CD4-positive, alpha-beta T cell treated with Interleukin-15 for 1 hour (primary cell): ENCODE data around the gene ABLIM3.

Experiments
- DNase-seq: peaks from one replicate; pipeline ENCODE4 v3.0.0-alpha.2; 2020

Gene ABLIM3

DNA sequence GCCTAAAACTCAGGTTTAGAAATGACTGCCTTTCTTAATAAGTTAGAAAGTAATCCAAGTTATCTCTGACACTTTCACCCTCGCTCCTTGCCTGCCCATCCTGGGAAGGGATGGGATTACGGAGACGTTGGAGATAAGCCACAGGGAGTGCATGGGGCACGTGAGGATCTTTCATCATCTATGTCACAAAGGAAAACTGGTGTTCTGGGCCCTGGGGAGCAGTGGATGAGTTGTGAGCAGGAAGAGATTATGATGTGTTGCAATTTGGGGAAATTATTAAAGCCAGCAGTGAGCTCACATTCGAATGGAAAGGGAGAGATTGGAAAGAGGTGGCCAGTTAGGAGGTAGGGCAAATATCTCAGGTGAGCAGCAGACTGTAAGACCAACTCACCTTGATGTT is 143.2 kb downstream of the ABLIM3 start:
- DNase-seq = no peak

DNA sequence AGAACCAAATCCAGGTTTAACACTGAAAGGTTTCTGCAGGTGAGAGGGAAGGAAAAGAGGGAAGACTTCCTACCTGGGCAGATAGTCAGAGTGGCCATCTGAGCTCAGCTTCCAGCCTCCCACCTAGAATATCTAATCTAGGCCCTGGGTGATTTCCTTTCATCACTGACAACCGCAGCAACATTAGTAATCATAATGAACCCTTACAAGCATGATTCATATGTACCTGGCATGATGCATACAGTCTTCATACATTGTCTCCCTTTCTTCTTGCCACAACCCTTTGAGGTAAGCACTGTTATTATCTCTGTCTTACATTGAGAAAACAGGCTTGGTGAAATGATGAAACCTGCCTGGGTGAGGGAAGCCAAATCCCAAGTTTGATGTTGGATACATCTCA is 143.9 kb downstream of the ABLIM3 start:
- no peak for DNase-seq

DNA sequence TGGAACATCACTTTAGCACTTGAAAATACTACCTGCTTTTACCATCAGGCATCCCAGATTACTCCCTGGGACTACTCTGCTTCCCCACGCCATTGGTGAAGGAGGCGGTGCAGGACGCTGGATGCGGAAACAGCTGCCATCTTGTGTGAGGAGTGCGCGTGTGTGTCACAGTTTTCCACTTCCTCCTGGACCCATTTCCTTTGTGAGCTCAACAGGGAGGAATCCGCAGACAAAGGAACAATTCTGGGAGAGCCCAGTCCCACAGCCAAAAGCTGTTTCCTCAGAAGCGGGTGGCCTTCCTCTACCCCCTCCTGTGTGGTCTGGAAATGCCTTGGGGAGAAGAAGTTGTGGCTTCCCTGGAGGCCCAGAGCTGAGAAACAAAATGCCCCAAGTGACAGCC is 147.1 kb downstream of the ABLIM3 start:
- DNase-seq = no peak

DNA sequence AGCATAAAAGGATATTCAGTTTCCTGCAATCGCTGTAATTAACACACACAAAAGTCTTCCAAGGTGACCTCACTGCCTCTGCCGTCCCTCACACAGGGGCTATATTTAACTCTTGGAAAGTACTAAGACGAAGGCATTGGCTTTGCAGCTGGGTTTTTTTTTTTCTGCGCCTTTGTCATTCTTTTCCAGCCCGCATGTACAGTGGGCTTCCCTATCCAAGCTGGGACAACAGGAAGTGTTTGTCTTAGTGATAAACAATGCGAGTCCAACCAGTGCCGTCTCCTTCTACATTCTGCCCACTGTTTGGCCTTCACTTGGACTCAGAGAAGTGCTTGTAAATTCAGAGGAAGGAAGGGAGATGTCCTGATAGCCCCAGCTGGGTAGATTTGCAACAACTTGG is 148.0 kb downstream of the ABLIM3 start:
- DNase-seq = no peak

DNA sequence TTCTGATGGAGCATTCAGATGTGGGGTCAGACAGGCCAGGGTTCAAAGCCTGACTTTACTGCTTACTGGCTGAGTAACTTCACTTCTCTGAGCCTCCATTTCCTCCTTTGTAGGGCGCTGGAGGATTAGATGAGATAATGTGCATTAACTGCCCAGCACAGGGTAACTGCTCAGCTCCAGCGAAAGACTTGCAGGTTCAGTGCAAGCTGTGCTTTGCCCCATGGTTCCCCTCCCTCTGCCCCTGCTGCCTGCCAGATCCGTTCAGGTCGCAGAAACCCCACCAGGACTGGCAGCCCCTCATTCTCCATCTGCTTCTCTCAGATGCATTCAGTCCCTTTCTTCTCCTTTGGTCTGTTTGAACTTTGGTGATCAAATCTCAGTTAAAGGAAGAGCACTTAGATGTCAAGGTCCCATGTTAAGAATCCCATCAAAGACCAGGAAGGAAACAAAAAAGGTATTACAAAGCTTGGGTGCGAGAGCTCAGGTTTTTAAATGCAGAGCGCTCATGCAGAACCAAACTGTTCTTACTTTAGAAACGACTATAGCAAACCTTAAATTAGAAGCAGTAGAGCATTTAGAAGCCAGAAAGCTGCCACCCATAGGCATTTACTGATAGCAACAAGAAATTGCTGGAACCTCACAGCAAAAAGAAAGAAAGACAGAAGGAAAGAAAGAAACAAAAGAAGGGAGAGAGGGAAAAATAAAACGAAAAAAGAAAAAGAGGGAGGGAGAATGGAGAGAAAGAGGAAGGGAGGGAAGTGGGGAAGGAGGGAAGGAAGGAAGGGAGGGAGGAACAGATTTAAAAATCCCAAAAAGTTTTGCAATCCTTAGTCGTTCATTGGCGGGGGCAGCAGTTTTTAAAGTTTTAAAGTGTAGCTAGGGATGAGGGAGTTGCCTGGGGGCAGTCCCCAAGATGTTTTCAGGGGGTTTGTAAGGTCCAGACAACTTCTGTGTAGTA is 153.9 kb downstream of the ABLIM3 start:
- DNase-seq = no peak

DNA sequence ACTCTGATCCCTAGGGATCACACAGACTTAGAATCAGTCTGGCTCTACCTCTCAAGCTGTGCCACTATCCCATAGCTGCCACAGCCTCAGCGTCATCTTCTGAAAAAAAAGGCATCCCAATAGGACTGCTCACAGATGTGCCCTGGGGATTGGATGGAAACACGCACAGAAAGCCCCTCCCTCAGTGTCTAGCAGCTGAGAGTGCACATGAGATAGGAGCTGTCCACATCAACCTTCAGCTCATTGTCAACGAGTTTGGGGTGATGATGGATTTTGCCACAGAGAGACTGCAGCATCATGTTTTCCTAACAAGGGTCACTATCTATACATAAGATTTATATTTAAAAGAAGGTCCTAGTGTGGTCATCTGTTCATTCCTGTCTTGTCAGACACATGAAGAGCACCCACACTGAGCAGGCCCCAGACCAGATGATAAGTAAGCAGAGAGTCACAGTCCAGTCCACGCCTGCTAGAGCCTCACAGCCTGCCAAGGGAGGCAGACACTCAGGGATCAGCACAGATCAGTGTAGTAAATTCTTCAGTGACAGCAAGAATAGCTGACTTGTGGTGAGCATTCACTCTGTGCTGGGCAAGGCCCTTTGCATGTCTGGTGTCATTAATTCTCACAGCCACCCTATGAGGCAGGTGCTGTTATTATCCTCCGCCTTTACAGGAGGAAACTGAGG is 156.2 kb downstream of the ABLIM3 start:
- no peak for DNase-seq

DNA sequence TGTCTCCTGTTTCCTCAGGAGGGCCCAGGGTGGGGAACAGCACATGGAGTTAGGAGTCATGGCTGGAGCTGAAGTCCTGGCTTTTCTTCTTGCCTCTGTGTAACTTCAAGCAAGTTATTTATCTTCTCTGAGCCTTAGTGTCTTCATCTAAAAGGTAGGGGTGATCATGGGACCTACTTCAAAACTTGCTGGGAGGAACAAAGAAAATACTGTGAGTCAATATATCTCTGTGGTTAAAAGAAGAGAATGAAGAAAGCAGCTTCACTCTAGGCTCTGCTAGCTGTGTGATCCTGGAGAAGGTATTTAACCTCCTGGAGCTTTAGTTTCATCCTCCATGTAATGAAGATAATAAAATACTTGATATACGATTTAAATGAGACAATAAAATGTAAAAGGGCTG is 156.9 kb downstream of the ABLIM3 start:
- no peak for DNase-seq

DNA sequence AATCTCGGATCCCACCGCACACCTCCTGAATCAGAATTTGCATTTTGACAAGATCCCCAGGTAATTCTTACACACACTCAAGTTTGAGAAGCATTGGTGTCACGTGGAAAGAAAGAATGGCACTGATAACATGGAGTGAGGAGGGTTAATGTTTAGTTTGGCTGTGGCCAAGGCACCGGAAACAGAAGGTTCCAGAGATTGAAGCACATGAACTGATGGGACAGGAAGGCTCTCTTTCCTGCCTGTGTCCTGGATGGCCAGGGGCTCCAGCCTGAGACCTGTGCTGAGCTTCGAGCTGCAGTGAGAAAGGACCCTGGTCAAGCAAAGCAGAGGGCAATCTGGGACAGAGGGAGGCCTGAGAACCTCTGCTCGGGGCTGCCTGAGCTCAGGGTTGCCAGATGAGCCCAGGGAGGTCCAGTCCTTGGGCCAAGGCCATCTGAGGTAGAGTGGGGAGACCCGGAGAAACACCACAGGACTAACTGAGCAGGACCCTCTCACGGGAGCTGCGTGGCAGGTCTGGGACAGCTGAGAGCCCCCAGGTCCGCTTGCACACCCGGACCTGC is 157.6 kb downstream of the ABLIM3 start:
- DNase-seq = no peak

DNA sequence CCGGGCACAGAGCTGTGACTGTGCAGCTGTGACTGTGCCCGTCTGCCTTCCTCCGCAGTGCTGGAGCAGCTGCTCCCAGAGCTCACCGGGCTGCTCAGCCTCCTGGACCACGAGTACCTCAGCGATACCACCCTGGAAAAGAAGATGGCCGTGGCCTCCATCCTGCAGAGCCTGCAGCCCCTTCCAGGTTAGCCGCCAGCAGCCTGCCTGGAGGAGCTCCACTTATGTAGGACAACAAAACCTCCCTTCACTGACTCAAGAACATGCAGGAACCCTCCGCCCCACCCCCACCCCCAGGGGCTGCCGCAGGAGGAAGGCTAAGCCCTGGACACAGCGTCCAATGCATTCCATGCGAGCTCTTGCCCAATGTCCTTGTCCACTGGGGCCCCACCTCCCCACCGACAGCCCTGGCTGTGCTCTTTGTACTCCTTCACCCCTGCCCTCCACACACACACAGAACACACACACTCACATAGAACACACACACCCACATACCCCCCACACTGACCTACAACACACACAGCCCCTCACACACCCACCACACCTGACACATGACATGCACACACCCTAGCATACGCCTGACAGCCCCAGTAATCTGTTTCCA is 158.3 kb downstream of the ABLIM3 start:
- DNase-seq = no peak

DNA sequence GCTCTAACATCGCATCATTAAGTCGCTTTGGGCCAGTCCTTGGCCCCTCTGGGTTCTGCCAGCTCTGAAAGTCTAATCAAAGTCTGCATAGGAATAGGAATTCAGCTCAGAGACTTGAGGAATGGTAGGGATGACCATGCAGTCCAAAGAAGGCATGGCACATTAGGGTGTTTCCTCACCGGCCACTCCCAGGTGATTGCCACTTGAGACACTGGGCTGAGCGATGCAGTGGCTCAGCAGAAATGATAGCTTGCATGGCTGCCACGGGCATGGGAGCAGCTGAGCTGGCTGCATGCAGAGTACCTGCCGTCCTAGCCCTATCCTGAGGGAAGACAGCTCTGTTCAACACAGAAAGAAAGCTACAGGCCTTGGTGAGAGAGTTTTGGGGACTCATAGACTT is 159.1 kb downstream of the ABLIM3 start:
- no peak for DNase-seq

DNA sequence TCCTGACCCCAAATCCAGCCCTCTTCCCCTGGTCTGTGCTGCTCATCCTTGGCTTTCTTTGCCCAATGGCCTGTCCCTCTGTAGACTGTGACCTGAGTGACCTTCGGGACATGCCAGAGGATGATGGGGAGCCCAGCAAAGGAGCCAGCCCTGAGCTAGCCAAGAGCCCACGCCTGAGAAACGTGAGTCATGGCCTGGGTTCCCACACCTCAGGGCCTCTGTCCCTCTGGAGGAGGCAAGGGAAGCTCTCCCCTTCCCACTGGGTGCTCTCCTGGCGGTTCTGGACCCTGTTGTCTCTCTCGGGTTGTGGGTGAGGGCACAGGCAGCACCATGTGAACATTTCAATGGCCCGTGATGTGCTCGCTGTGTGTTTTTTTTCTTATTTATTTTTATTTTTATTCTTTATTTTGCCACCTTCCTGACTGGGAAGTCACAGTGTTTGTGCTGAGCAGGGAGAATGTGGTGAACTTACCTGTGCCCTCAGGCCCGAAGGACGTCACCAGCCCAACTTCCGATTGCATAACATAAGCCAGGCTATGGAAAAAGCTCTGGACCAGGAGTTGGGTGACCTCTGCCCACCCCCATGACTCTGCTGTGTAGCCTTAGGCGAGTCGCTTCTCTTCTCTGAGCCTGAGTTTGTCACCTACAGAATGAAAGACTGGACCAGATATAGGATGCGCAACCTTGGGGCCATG is 159.9 kb downstream of the ABLIM3 start:
- DNase-seq = no peak

DNA sequence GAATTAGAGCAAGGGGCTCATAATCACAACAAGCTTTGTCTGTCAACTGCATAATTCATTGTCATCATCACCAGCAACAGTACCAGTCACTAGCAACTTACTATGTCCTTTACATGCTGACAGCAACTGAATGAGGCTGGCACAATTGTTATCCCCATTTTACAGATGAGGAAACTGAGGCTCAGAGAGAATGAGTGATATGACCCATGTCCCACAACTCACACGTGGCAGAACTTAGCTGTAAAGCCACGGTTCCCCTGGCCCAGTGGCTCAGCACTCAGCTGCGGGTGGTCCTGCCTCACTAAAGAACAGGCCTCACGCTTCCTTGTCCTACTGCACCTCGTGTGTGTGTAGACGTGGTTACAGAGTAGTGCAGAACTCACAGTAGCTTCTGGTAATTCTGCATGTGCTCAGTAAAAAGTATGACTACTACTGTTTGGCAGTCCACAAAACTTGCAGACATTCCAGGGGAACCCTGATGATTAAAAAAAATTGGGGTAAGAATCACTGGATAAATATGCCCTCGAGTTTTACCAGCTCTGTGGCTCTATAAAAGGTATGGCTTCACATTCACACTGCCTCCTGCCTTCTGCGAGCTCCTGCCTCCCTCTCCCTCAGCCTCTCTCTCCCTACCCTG is 160.6 kb downstream of the ABLIM3 start:
- DNase-seq = no peak

DNA sequence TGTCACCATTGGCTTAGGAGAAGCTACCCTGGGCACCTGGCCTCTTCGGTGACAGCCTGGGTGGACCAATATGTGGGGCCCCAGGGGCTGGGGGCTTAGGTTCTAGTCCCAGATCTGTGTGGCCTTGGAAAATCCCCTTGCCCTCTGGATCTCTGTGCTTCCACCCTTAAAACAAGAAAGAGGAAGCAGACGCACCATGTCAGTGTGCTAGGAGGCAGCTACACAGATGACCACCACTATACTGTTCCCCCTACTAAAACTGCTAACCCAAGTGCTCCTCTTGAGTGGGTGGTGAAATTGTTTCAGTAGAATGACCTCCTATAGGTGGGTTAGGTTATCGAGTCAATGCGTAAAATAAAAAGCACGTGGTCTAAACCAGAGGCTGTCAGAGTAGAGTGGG is 161.3 kb downstream of the ABLIM3 start:
- DNase-seq = no peak

DNA sequence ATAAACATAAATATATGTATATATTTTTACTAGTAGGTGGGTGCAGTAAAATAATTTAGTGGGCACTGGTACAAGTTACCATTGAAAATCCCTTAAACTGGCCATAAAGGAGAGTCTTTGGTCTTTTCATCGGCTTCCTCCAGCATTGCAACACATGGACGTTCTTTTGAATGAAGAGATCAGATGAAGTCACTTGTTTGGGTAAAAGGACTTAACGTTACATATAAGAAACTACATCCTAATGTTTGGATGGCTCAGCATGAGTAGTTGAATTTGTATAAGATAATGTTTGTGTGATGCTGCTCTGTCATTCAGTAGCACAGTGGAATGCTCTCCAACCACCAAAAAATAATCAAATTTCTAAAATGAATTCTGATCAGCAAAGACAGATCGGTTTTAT is 161.9 kb downstream of the ABLIM3 start:
- no peak for DNase-seq

DNA sequence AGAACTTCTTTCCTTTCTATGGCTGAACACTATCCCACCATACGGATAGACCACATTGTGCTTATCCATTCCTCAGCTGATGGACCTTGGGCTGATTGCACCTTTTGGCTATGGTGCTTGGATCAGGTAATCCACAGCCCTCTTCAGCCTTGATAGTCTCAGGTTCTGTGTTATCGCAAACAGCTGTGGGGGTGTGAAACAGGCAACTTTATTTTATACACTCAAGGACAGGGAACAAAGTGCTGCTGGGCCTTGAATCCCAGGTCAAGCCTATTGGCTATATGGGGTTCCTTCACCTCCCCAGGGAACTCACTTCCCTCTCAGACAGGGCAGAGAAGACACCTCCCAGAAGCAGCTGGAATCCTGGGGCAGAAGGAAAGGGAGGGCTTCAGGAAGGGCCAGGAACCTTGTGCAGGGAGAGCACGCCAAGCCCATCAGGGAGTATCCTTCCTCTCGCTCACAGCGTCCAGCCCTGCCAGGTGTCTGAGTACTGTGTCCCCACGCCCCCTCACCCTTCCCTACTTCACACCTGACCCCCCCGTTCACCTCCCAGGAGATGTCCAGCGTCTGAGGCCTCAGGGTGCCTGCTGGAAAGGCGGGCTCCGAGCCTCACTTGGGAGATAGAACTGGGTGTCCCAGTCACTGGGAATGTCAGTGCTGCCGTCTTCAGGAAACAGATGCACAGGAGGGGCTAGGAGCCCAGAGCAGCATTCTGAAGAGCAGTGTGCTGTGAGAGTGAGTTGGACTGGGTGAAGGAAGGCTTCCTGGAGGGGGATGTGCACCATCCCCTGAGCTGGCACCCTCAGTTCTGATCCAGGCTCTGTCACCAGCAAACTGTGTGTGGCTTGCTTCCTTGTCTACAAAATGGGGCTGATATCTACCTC is 163.1 kb downstream of the ABLIM3 start:
- no peak for DNase-seq

DNA sequence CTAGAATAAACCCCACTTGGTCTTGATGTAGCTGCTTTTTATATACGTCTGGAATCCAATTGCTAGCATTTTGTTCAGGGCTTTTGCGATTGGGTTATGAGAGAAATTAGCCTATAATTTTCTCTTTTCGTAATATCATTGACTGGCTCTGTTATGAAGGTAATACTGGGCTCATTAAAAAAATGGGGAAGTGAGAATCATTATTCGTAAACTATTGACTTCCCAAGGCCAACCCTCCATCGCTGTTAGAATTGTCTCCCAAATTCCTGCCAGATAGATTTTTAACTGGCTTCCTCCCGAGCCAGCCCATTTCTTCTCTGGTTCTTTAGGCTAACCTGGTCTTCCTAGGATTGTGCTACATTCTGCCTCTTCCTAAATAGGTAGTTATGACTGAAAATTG is 168.1 kb downstream of the ABLIM3 start:
- no peak for DNase-seq
